Liver (tissue), 3 donors: ENCODE results near the gene CHRNA9.
"Not testable (repeated sequence)": the region's sequence is repeated elsewhere in the genome, so short reads cannot be mapped to it uniquely, and the experiment has no call there.

ENCODE experiments used
- ATF3 ChIP-seq: IDR thresholded peaks from 2 replicates; pipeline ENCODE4 v1.6.1; 2016; ENCODE audit warnings: antibody characterized with exemption
- EGR1 ChIP-seq, 2 donors: IDR thresholded peaks; 2 replicates each; pipeline ENCODE4 v1.6.1; 2016 to 2018; ENCODE audit warnings: antibody characterized with exemption in 2 of 2, low read depth in 2 of 2
- FOXA1 ChIP-seq: IDR thresholded peaks from 2 replicates; pipeline ENCODE4 v1.6.1; 2016; ENCODE audit warnings: antibody characterized with exemption
- GABPA ChIP-seq, 2 donors: IDR thresholded peaks in 1 of 2; conservative IDR thresholded peaks in 1 of 2; 2 replicates each; pipeline ENCODE4 v1.6.1; 2016; ENCODE audit warnings: antibody characterized with exemption in 2 of 2, mild to moderate bottlenecking in 1 of 2, moderate library complexity in 1 of 2
- JUND ChIP-seq, 2 donors: IDR thresholded peaks; 2 replicates each; pipeline ENCODE4 v1.6.1; 2016; ENCODE audit warnings: antibody characterized with exemption in 2 of 2
- RAD21 ChIP-seq, 2 donors: IDR thresholded peaks; 2 replicates each; pipeline ENCODE4 v1.6.1; 2016; ENCODE audit warnings: antibody characterized with exemption in 2 of 2, mild to moderate bottlenecking in 2 of 2
- RXRA ChIP-seq, 2 donors: IDR thresholded peaks; 2 replicates each; pipeline ENCODE4 v1.6.1; 2017 to 2018; ENCODE audit warnings: antibody characterized with exemption in 2 of 2, mild to moderate bottlenecking in 1 of 2
- SP1 ChIP-seq: IDR thresholded peaks from 2 replicates; pipeline ENCODE4 v1.6.1; 2018; ENCODE audit warnings: antibody characterized with exemption, mild to moderate bottlenecking
- TAF1 ChIP-seq: conservative IDR thresholded peaks from 2 replicates; pipeline ENCODE4 v1.6.1; 2016; ENCODE audit warnings: antibody characterized with exemption, mild to moderate bottlenecking
- YY1 ChIP-seq: IDR thresholded peaks from 2 replicates; pipeline ENCODE4 v1.6.1; 2016; ENCODE audit warnings: antibody characterized with exemption, mild to moderate bottlenecking
- ZBTB33 ChIP-seq: IDR thresholded peaks from 2 replicates; pipeline ENCODE4 v1.6.1; 2016; ENCODE audit warnings: antibody characterized with exemption
- TF ChIP-seq, protein P1 (sequence below): fragments of 150-350 bp; IDR thresholded peaks from 2 replicates; pipeline ENCODE4 v1.5.1; 2017; ENCODE audit warnings: improper control_type of control experiment, low read depth, low read length; ENCODE audit not compliant: missing input control
- TF ChIP-seq, protein P2 (sequence below): IDR thresholded peaks from 2 replicates; pipeline ENCODE4 v1.6.1; 2016; ENCODE audit warnings: antibody characterized with exemption
- TF ChIP-seq, protein P3 (sequence below): IDR thresholded peaks from 2 replicates; pipeline ENCODE4 v1.6.1; 2016; ENCODE audit warnings: antibody characterized with exemption, mild to moderate bottlenecking
- donor health status: healthy.
- donor health status: healthy.

DNA sequence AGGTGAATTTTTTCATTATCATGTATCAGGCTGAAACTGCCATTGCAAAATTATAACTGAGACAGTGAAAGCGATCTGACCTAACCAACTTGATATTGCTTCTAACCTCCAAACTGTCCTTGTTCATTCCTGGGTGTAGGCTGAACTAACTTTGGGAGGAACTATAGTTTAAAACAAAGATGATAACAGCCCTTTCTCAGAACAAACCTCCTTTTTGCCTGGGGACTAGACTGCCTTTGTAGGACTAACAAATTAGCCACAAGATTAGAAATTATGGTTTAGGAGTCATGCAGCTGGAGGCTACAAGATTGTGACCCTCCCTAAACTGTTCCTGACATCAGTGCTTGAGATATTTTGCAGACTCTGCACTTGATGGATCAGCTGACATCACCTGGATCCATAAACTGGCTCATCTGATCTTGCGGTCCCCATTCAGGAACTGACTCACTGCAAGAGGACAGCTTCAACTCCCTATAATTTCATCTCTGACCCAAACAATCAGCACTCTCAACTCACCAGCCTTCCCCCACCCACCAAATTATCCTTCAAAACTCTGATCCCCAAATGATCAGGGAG lies 44.4 kb upstream of the CHRNA9 start:
- TF ChIP-seq, protein P1, sequence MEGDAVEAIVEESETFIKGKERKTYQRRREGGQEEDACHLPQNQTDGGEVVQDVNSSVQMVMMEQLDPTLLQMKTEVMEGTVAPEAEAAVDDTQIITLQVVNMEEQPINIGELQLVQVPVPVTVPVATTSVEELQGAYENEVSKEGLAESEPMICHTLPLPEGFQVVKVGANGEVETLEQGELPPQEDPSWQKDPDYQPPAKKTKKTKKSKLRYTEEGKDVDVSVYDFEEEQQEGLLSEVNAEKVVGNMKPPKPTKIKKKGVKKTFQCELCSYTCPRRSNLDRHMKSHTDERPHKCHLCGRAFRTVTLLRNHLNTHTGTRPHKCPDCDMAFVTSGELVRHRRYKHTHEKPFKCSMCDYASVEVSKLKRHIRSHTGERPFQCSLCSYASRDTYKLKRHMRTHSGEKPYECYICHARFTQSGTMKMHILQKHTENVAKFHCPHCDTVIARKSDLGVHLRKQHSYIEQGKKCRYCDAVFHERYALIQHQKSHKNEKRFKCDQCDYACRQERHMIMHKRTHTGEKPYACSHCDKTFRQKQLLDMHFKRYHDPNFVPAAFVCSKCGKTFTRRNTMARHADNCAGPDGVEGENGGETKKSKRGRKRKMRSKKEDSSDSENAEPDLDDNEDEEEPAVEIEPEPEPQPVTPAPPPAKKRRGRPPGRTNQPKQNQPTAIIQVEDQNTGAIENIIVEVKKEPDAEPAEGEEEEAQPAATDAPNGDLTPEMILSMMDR, result not testable (repeated sequence)
- not testable (repeated sequence) for TF ChIP-seq ATF3; EGR1 (IDR thresholded peaks at IDR 0.05; ENCODE audit: low read depth in 2 of 2); JUND (IDR thresholded peaks at IDR 0.05); GABPA (IDR thresholded peaks at IDR 0.05 in 1 of 2, conservative IDR thresholded peaks at IDR 0.05 in 1 of 2); ZBTB33; SP1; TAF1; RAD21 (IDR thresholded peaks at IDR 0.05); YY1; RXRA (IDR thresholded peaks at IDR 0.05); FOXA1
- TF ChIP-seq, protein P2, sequence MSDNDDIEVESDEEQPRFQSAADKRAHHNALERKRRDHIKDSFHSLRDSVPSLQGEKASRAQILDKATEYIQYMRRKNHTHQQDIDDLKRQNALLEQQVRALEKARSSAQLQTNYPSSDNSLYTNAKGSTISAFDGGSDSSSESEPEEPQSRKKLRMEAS, result not testable (repeated sequence)
- TF ChIP-seq, protein P3, sequence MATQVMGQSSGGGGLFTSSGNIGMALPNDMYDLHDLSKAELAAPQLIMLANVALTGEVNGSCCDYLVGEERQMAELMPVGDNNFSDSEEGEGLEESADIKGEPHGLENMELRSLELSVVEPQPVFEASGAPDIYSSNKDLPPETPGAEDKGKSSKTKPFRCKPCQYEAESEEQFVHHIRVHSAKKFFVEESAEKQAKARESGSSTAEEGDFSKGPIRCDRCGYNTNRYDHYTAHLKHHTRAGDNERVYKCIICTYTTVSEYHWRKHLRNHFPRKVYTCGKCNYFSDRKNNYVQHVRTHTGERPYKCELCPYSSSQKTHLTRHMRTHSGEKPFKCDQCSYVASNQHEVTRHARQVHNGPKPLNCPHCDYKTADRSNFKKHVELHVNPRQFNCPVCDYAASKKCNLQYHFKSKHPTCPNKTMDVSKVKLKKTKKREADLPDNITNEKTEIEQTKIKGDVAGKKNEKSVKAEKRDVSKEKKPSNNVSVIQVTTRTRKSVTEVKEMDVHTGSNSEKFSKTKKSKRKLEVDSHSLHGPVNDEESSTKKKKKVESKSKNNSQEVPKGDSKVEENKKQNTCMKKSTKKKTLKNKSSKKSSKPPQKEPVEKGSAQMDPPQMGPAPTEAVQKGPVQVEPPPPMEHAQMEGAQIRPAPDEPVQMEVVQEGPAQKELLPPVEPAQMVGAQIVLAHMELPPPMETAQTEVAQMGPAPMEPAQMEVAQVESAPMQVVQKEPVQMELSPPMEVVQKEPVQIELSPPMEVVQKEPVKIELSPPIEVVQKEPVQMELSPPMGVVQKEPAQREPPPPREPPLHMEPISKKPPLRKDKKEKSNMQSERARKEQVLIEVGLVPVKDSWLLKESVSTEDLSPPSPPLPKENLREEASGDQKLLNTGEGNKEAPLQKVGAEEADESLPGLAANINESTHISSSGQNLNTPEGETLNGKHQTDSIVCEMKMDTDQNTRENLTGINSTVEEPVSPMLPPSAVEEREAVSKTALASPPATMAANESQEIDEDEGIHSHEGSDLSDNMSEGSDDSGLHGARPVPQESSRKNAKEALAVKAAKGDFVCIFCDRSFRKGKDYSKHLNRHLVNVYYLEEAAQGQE, result not testable (repeated sequence)
